Colon (tissue), 2 donors: ENCODE measurements around the gene NTN5.

Source experiments
- FAIRE-seq: peaks from 2 replicates; lab custom pipeline; 2012; peaks lifted over from hg19 to GRCh38; lab: Jason Lieb, UNC
- donor health status: control.
- donor health status: control.

Gene NTN5

GRCh38 chr19:48614436-48615230 is 58.2 kb downstream of the NTN5 start, which contains the start of gene FAM83E:
Gene FAM83E (minus strand): TSS chr19:48615076. CDS start chr19:48613372, 1,704 bp downstream.
- no peak for FAIRE-seq

- no peak for FAIRE-seq
Measured at GRCh38 chr19:48613852-48614435, 58.9 kb downstream of the NTN5 start.

GRCh38 chr19:48613024-48613851 is 59.6 kb downstream of the NTN5 start:
- FAIRE-seq, result no peak

GRCh38 chr19:48611872-48612271 is 60.9 kb downstream of the NTN5 start:
- FAIRE-seq, result no peak
